ENCODE results near the gene GDPD4.
"Not testable (repeated sequence)": the region's sequence is repeated elsewhere in the genome, so short reads cannot be mapped to it uniquely, and the experiment has no call there.

The GDPD4 gene

DNA sequence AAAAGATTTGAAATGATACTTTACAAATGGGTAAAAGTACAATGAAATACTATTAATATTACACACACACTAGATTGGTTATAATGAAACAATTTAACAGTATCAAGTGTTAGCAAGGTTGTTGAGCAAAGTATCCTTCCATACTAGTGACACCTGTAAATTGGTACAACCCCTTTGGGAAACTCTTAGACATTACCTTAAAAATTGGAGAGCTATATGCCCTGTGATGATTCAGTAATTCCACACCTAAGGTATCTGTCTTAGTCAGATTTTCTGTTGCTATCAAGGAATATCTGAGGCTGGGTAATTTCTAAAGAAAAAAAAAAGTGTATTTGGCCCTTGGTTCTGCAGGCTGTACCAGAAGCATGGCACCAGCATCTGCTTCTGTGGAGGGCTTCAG, 7.4 kb upstream of the GDPD4 start:
- CTCF ChIA-PET, result no interaction called here
- POLR2A ChIA-PET, result no interaction called here
- no peak for DNase-seq (ENCODE audit: extremely low spot score)
- TF ChIP-seq PKNOX1 (IDR thresholded peaks at IDR 0.05) (no peak), ARNT (IDR thresholded peaks at IDR 0.05) (no peak), BHLHE40 (IDR thresholded peaks at IDR 0.05; ENCODE audit: borderline replicate concordance) (no peak), LEF1 (IDR thresholded peaks at IDR 0.05; ENCODE audit: borderline replicate concordance) (no peak), FOXA1 (IDR thresholded peaks at IDR 0.05) (no peak), ZNF384 (IDR thresholded peaks at IDR 0.05) (no peak), SUZ12 (IDR thresholded peaks at IDR 0.05) (no peak), L3MBTL2 (conservative IDR thresholded peaks at IDR 0.05) (no peak), HDGF (IDR thresholded peaks at IDR 0.05; ENCODE audit: borderline replicate concordance) (no peak), NFRKB (IDR thresholded peaks at IDR 0.05) (no peak), FOXM1 (IDR thresholded peaks at IDR 0.05; ENCODE audit: borderline replicate concordance) (no peak), CTBP1 (IDR thresholded peaks at IDR 0.05; ENCODE audit: borderline replicate concordance) (no peak), FOXK2 (IDR thresholded peaks at IDR 0.05) (no peak), TARDBP (IDR thresholded peaks at IDR 0.05) (no peak), ELF4 (IDR thresholded peaks at IDR 0.05) (no peak), SP1 (IDR thresholded peaks at IDR 0.05) (no peak)

DNA sequence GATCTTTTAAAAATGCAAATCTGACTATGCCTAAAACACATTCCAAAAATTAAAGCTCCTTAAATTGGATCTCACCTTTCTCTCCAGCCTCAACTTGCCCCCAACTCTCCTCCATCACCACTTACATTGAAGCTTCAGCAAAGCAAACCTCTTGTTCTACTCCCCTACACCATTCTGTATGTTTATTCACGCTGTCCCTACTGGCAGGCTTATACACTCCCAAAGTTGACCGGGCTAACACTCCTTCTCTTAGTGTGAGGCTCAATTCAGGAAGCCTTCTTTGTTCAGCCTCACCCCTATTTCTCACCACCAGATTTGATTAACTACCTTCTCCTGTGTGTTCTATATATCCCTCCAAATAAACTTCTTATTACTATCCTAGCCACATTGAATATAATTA, 1.8 kb upstream of the GDPD4 start:
- no peak for TF ChIP-seq SUZ12 (IDR thresholded peaks at IDR 0.05)
- no peak for TF ChIP-seq FOXM1 (IDR thresholded peaks at IDR 0.05; ENCODE audit: borderline replicate concordance)
- TF ChIP-seq ARNT (IDR thresholded peaks at IDR 0.05), result no peak
- TF ChIP-seq ELF4 (IDR thresholded peaks at IDR 0.05), result no peak
- no peak for TF ChIP-seq PKNOX1 (IDR thresholded peaks at IDR 0.05)
- no peak for TF ChIP-seq LEF1 (IDR thresholded peaks at IDR 0.05; ENCODE audit: borderline replicate concordance)
- TF ChIP-seq NFRKB (IDR thresholded peaks at IDR 0.05), result no peak
- TF ChIP-seq FOXK2 (IDR thresholded peaks at IDR 0.05), result no peak
- TF ChIP-seq CTBP1 (IDR thresholded peaks at IDR 0.05; ENCODE audit: borderline replicate concordance), result no peak
- TF ChIP-seq ZNF384 (IDR thresholded peaks at IDR 0.05), result no peak
- no peak for TF ChIP-seq TARDBP (IDR thresholded peaks at IDR 0.05)
- ChIA-PET POLR2A (no interaction called here), CTCF (no interaction called here)
- DNase-seq (ENCODE audit: extremely low spot score), result no peak

DNA sequence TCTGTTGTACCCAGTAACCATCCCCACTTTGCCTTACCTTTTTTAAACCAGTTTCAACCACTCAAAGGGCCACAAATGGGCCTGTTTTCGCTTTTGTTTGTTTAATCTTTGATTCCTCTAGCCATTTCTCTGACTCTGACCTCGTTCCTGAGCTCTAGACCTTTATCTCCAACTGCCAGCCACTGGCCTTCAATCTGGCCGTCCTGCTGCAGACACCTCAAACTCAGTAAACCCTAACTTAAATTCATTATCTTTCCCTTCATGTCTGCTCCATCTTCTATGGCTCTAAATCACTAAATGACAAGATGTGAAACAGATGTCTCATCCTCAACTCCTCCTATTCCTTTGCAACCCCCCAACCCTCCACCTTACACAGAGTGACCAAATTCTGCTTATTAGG, 1.3 kb upstream of the GDPD4 start:
- DNase-seq (ENCODE audit: extremely low spot score), result no peak
- ChIA-PET POLR2A (no interaction called here), CTCF (interaction anchor here (1.1 kb wide), 1 partner anchor 300 kb away, joined by 3 read pairs; no protein-coding TSS in a partner anchor)
- TF ChIP-seq NFRKB (IDR thresholded peaks at IDR 0.05) (no peak), CTBP1 (IDR thresholded peaks at IDR 0.05; ENCODE audit: borderline replicate concordance) (no peak), HDGF (IDR thresholded peaks at IDR 0.05; ENCODE audit: borderline replicate concordance) (no peak), SP1 (IDR thresholded peaks at IDR 0.05) (no peak), FOXM1 (IDR thresholded peaks at IDR 0.05; ENCODE audit: borderline replicate concordance) (no peak), TARDBP (IDR thresholded peaks at IDR 0.05) (no peak), FOXK2 (IDR thresholded peaks at IDR 0.05) (no peak), LEF1 (IDR thresholded peaks at IDR 0.05; ENCODE audit: borderline replicate concordance) (no peak), SUZ12 (IDR thresholded peaks at IDR 0.05) (no peak), PKNOX1 (IDR thresholded peaks at IDR 0.05) (no peak), ARNT (IDR thresholded peaks at IDR 0.05) (no peak), ELF4 (IDR thresholded peaks at IDR 0.05) (no peak), ZNF384 (IDR thresholded peaks at IDR 0.05) (no peak), BHLHE40 (IDR thresholded peaks at IDR 0.05; ENCODE audit: borderline replicate concordance) (no peak), L3MBTL2 (conservative IDR thresholded peaks at IDR 0.05) (no peak), FOXA1 (IDR thresholded peaks at IDR 0.05) (no peak)

DNA sequence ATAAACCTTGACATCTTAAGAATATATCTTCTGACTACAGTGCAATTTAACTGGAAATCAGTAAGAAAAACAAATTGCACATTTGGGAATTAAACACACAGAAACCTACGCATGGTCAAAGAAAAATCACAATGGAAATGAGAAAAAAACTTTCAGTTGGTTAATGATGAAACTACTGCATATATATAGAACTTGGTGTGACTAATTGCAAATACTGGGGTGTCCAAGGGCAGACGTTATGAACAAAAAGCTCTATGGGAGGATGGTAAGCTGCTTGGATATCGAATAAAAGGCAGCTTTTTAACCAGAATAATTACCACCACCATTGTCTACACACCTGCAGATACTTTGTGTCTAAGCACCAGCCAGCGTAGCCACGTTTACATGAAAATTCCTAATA, 791 bp downstream of the GDPD4 start:
- TF ChIP-seq ELF4 (IDR thresholded peaks at IDR 0.05), result no peak
- TF ChIP-seq FOXK2 (IDR thresholded peaks at IDR 0.05), result no peak
- TF ChIP-seq SUZ12 (IDR thresholded peaks at IDR 0.05), result no peak
- no peak for TF ChIP-seq L3MBTL2 (conservative IDR thresholded peaks at IDR 0.05)
- TF ChIP-seq SP1 (IDR thresholded peaks at IDR 0.05), result no peak
- TF ChIP-seq LEF1 (IDR thresholded peaks at IDR 0.05; ENCODE audit: borderline replicate concordance), result no peak
- no peak for TF ChIP-seq PKNOX1 (IDR thresholded peaks at IDR 0.05)
- TF ChIP-seq CTBP1 (IDR thresholded peaks at IDR 0.05; ENCODE audit: borderline replicate concordance), result no peak
- no peak for TF ChIP-seq BHLHE40 (IDR thresholded peaks at IDR 0.05; ENCODE audit: borderline replicate concordance)
- TF ChIP-seq ZNF384 (IDR thresholded peaks at IDR 0.05), result no peak
- no peak for TF ChIP-seq NFRKB (IDR thresholded peaks at IDR 0.05)
- TF ChIP-seq TARDBP (IDR thresholded peaks at IDR 0.05), result no peak
- no peak for TF ChIP-seq FOXM1 (IDR thresholded peaks at IDR 0.05; ENCODE audit: borderline replicate concordance)
- no peak for TF ChIP-seq HDGF (IDR thresholded peaks at IDR 0.05; ENCODE audit: borderline replicate concordance)
- no peak for TF ChIP-seq ARNT (IDR thresholded peaks at IDR 0.05)
- no peak for DNase-seq (ENCODE audit: extremely low spot score)
- POLR2A ChIA-PET, result no interaction called here
- CTCF ChIA-PET, result no interaction called here

DNA sequence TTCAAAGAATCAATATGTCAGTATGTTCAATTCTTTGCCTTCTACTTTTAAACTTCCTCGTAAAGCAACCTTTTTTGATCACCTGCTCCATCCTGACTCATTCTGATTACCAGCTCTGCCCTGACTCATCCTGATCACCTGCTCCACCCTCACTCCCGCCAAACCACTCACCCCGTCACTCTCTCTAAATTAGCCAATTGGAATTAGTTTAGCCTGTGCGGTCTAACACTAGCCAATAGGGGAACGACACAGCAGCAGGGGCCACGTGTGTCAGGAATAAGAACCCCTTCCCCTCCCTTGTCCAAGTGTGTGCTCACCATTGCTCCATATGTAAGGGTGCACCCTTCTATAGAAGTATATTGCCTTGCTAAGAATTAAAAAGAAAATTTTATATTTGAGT, 1.5 kb downstream of the GDPD4 start:
- CTCF ChIA-PET; POLR2A ChIA-PET; DNase-seq (ENCODE audit: extremely low spot score): not testable (repeated sequence)

- POLR2A ChIA-PET, result no interaction called here
- no peak for DNase-seq (ENCODE audit: extremely low spot score)
- CTCF ChIA-PET, result interaction anchor here (0.5 kb wide), 1 partner anchor 50 kb away, joined by 4 read pairs; no protein-coding TSS in a partner anchor
- TF ChIP-seq CTBP1 (IDR thresholded peaks at IDR 0.05; ENCODE audit: borderline replicate concordance), result no peak
- no peak for TF ChIP-seq ZNF384 (IDR thresholded peaks at IDR 0.05)
- no peak for TF ChIP-seq BHLHE40 (IDR thresholded peaks at IDR 0.05; ENCODE audit: borderline replicate concordance)
- no peak for TF ChIP-seq FOXK2 (IDR thresholded peaks at IDR 0.05)
- TF ChIP-seq FOXM1 (IDR thresholded peaks at IDR 0.05; ENCODE audit: borderline replicate concordance), result no peak
- TF ChIP-seq PKNOX1 (IDR thresholded peaks at IDR 0.05), result 0 out of 2 replicates have a peak, but pooled peaks have one; percentile 19
- no peak for TF ChIP-seq FOXA1 (IDR thresholded peaks at IDR 0.05)
Measured at GRCh38 chr11:77299528-77299993, 1.9 kb downstream of the GDPD4 start.
